ENCODE results near the gene SLX4IP.

Gene SLX4IP

DNA sequence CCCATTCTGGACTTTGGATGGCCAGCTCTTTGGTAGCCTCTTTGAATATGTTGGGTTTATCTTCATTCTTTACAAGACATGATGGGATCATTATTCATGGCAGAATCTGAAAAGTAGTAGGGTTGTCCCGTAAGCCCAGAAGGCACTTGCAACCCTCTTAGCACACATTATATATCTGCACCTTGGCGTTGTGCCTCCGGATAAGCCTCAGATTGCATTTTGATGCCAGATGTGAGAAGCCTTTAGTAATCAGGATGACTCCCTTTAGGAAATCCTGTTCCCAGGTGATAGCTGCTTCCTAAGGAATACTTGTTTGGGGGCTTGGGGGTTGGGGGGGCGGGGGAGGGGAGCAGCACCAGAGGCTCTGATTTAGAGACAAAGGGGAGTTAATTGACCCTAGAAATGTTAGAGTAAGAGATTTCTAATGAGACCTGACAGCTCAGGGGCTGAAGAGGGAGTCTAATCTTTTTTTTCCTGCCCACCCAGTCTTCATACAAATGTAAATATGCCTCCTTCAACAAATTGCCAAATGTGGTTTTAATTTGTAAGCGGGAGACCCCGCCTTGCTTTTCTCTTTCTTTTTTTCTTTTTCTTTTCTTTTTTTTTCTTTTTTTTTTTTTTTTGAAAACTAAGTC, 183.6 kb downstream of the SLX4IP start:
- no peak overlapping the region for H3K27ac ChIP-seq (ENCODE audit: low read depth, low read length)

DNA sequence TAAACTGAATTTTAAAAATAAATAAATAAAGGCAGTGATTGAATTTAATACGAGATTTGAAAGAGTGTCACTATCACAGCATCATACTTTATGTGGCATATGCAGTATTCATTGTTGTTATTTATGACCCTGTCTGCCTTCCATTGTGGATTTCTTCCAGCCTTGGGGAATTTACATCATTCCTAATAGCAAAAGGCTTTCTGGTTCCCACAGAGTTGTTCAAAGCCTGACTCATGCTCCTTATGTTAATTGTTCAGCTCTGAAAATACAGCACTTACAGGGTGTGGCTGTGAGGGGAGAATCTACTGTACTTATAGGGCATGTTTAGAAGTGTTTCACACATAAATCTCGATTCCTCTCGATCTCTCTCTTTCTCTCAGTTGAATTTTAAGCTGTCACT, 184.3 kb downstream of the SLX4IP start:
- Histone ChIP-seq H3K27me3 (ENCODE audit: control insufficient read depth, insufficient read depth, low read length) (no peaks in the 10 kb centered on the region), H3K36me3 (ENCODE audit: control insufficient read depth, insufficient read depth, low read length) (no peaks in the 10 kb centered on the region), H3K4me1 (ENCODE audit: control insufficient read depth, insufficient read depth, low read length) (no peaks in the 10 kb centered on the region), H3K4me3 (ENCODE audit: low read length) (no peak overlapping the region), H3K9ac (ENCODE audit: low read length) (no peak overlapping the region), H3K27ac (ENCODE audit: low read depth, low read length) (no peak overlapping the region)

More for the DNA sequence above, 183.6 kb downstream of the SLX4IP start:
- no peak overlapping the region for H3K4me3 ChIP-seq (ENCODE audit: low read length)
- H3K36me3 ChIP-seq (ENCODE audit: control insufficient read depth, insufficient read depth, low read length), result no peaks in the 10 kb centered on the region
- H3K27me3 ChIP-seq (ENCODE audit: control insufficient read depth, insufficient read depth, low read length), result no peaks in the 10 kb centered on the region
- no peak overlapping the region for H3K9ac ChIP-seq (ENCODE audit: low read length)
- no peaks in the 10 kb centered on the region for H3K4me1 ChIP-seq (ENCODE audit: control insufficient read depth, insufficient read depth, low read length)

DNA sequence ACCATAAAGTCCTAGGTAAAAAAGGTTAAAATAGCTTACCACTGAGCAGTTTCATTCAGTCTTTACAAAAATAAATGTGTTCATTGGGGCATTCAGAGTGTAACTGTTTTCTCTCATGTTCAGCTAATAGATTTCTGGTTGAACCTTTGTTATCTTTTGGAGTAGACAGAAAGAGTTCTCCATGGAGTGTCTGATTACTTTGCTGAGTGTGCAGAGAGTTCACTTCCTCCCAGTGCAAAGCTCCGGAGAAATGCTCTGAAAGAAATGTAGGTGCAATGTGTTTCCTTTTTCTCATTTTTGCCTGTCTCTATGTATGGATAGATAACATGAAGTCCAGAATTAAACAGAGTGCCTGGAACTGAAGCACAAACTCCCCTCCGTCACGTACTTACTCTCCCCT, 186.0 kb downstream of the SLX4IP start:
- H3K36me3 ChIP-seq (ENCODE audit: control insufficient read depth, insufficient read depth, low read length), result no peaks in the 10 kb centered on the region
- H3K4me1 ChIP-seq (ENCODE audit: control insufficient read depth, insufficient read depth, low read length), result no peaks in the 10 kb centered on the region
- H3K27ac ChIP-seq (ENCODE audit: low read depth, low read length), result no peak overlapping the region
- H3K9ac ChIP-seq (ENCODE audit: low read length), result no peak overlapping the region
- no peak overlapping the region for H3K4me3 ChIP-seq (ENCODE audit: low read length)
- no peaks in the 10 kb centered on the region for H3K27me3 ChIP-seq (ENCODE audit: control insufficient read depth, insufficient read depth, low read length)

- Histone ChIP-seq H3K27me3 (ENCODE audit: control insufficient read depth, insufficient read depth, low read length) (no peaks in the 10 kb centered on the region), H3K27ac (ENCODE audit: low read depth, low read length) (peak overlapping the region; percentile 8), H3K4me1 (ENCODE audit: control insufficient read depth, insufficient read depth, low read length) (no peaks in the 10 kb centered on the region), H3K9ac (ENCODE audit: low read length) (no peak overlapping the region), H3K4me3 (ENCODE audit: low read length) (no peak overlapping the region), H3K36me3 (ENCODE audit: control insufficient read depth, insufficient read depth, low read length) (no peaks in the 10 kb centered on the region)
Measured at GRCh38 chr20:10622657-10623418, 187.7 kb downstream of the SLX4IP start.

DNA sequence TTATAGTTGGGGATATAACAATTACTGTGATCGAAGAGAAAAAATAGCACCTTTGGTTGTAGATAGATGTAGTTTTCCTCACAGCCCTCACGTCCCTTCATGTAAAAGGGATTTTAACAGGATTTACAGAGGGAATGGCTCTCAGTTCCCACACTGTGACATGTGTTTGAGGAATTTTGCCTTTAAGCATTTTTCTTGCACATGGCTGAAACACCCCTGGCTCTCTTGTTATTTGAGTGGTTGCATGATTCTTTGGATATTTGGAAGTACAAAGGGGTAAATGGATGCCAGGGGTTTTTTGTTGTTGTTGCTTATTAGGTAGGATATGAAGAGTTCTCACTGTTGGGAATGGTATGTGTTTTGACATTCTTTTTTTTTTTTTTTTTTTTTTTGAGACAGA, 190.5 kb downstream of the SLX4IP start:
- no peak overlapping the region for H3K9ac ChIP-seq (ENCODE audit: low read length)
- H3K27ac ChIP-seq (ENCODE audit: low read depth, low read length), result no peak overlapping the region
- no peaks in the 10 kb centered on the region for H3K27me3 ChIP-seq (ENCODE audit: control insufficient read depth, insufficient read depth, low read length)
- no peaks in the 10 kb centered on the region for H3K36me3 ChIP-seq (ENCODE audit: control insufficient read depth, insufficient read depth, low read length)
- H3K4me3 ChIP-seq (ENCODE audit: low read length), result no peak overlapping the region
- H3K4me1 ChIP-seq (ENCODE audit: control insufficient read depth, insufficient read depth, low read length), result no peaks in the 10 kb centered on the region

DNA sequence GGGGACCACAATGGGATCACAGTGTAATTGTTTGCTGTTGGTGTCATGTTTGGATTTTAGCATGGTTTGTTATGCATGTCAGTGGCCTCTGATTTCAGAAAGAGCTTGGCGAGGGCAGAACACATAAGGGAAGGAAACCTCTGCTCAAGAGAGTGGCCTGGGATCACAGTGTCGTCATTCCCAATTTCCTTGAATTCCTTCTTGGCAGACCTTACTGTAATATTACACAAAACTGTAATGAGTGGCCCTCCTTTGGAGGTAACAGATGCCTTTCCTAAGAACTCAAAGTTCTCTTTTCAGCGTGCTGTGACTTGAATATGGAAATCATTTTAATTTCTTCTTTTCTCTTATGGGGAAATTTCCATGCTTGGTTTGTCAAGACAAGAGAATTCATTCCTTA, 191.8 kb downstream of the SLX4IP start:
- no peaks in the 10 kb centered on the region for H3K27me3 ChIP-seq (ENCODE audit: control insufficient read depth, insufficient read depth, low read length)
- H3K36me3 ChIP-seq (ENCODE audit: control insufficient read depth, insufficient read depth, low read length), result no peaks in the 10 kb centered on the region
- H3K9ac ChIP-seq (ENCODE audit: low read length), result no peak overlapping the region
- no peaks in the 10 kb centered on the region for H3K4me1 ChIP-seq (ENCODE audit: control insufficient read depth, insufficient read depth, low read length)
- H3K4me3 ChIP-seq (ENCODE audit: low read length), result no peak overlapping the region
- no peak overlapping the region for H3K27ac ChIP-seq (ENCODE audit: low read depth, low read length)

- no peak overlapping the region for H3K27ac ChIP-seq (ENCODE audit: low read depth, low read length)
Measured at GRCh38 chr20:10629946-10630650, 195.0 kb downstream of the SLX4IP start.

GRCh38 chr20:10631126-10631525, 196.0 kb downstream of the SLX4IP start:
- Histone ChIP-seq H3K27me3 (ENCODE audit: control insufficient read depth, insufficient read depth, low read length) (no peaks in the 10 kb centered on the region), H3K4me1 (ENCODE audit: control insufficient read depth, insufficient read depth, low read length) (peaks cover 10% of the 10 kb centered on the region), H3K4me3 (ENCODE audit: low read length) (no peak overlapping the region), H3K27ac (ENCODE audit: low read depth, low read length) (no peak overlapping the region), H3K9ac (ENCODE audit: low read length) (no peak overlapping the region), H3K36me3 (ENCODE audit: control insufficient read depth, insufficient read depth, low read length) (no peaks in the 10 kb centered on the region)

More at GRCh38 chr20:10629946-10630650, 195.0 kb downstream of the SLX4IP start:
- Histone ChIP-seq H3K27me3 (ENCODE audit: control insufficient read depth, insufficient read depth, low read length) (no peaks in the 10 kb centered on the region), H3K4me1 (ENCODE audit: control insufficient read depth, insufficient read depth, low read length) (peaks cover 5% of the 10 kb centered on the region), H3K36me3 (ENCODE audit: control insufficient read depth, insufficient read depth, low read length) (no peaks in the 10 kb centered on the region), H3K9ac (ENCODE audit: low read length) (no peak overlapping the region), H3K4me3 (ENCODE audit: low read length) (no peak overlapping the region)

DNA sequence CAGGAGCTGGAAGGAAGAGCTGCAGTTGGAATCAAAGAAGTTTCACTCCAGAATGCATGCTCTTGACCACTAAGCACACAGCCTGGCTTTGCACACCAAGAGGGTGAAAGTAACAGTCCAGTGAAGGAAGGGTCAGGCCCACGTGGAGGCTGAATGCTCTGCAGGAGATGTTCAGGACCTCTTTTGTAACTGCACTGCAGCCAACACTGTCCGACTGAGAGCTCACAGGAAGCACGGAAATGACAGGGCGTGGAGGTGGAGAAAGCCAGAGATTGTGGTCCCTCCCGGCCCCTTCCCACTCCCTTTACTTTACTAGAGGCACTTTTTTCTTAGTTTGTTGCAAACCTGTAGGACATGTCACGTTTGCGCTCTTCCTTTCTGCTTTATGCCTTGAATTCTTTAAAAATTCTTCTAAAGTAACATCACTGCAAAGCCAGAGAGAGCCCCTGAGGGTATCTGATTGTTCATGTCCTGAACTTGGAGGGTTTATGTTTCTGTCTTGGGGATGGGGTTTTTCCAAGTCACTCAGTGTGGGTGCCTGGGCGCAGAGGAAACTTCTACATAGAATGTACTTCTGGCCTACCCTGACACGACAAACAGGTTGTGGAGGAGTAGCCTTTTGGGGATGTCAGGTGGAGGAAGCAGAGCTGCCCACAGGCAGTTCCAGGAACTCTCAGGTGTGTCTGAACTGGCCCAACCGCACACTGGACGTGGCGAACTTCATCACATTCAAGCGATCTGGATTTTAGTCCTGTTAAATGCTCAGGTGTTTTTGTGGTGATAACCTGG, 197.8 kb downstream of the SLX4IP start:
- H3K27me3 ChIP-seq (ENCODE audit: control insufficient read depth, insufficient read depth, low read length), result no peaks in the 10 kb centered on the region
- peaks cover 23% of the 10 kb centered on the region for H3K4me1 ChIP-seq (ENCODE audit: control insufficient read depth, insufficient read depth, low read length)
- H3K36me3 ChIP-seq (ENCODE audit: control insufficient read depth, insufficient read depth, low read length), result no peaks in the 10 kb centered on the region
- H3K9ac ChIP-seq (ENCODE audit: low read length), result no peak overlapping the region
- no peak overlapping the region for H3K4me3 ChIP-seq (ENCODE audit: low read length)
- no peak overlapping the region for H3K27ac ChIP-seq (ENCODE audit: low read depth, low read length)

DNA sequence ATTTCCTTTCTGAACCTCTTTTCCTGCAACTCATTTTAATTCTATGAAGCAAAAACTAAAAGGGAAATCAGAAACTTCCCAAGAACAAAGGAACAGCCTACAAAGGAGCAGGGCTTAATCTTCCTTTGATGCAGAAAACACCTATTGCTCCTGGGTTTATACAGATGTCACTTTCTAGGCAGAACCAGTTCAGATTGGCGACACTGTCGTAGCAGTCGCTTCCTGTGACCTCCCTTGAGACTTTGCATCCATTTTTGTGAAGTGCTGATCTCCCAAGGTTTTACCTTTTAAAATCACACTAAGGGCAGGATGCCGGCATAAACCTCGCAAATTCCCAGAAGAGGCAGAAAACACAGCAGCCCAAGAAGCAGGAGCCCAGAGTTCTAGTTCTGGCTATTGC, 198.6 kb downstream of the SLX4IP start:
- H3K4me1 ChIP-seq (ENCODE audit: control insufficient read depth, insufficient read depth, low read length), result peaks cover 23% of the 10 kb centered on the region
- no peaks in the 10 kb centered on the region for H3K27me3 ChIP-seq (ENCODE audit: control insufficient read depth, insufficient read depth, low read length)
- H3K36me3 ChIP-seq (ENCODE audit: control insufficient read depth, insufficient read depth, low read length), result no peaks in the 10 kb centered on the region
- no peak overlapping the region for H3K4me3 ChIP-seq (ENCODE audit: low read length)
- H3K27ac ChIP-seq (ENCODE audit: low read depth, low read length), result no peak overlapping the region
- no peak overlapping the region for H3K9ac ChIP-seq (ENCODE audit: low read length)

DNA sequence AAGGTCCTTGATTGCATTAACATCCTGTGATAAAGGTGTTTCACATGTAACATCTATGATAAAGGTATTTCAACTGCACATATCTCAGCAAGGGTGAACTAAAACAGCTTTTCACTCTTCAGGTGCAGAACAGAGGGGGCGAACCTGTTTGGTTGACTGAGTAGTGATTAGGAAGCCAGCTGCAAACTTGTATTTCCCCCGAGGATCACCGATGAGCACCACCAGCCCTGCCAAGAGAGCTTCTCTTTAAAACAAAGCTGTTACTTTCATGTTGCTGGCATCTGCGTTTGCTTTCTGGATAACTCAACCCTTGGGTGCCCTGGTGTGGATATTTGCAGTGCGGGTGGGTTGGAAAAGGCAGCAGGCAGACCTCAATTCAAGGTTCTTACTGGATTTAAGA, 199.1 kb downstream of the SLX4IP start:
- peaks cover 3% of the 10 kb centered on the region for H3K36me3 ChIP-seq (ENCODE audit: control insufficient read depth, insufficient read depth, low read length)
- no peak overlapping the region for H3K27ac ChIP-seq (ENCODE audit: low read depth, low read length)
- H3K9ac ChIP-seq (ENCODE audit: low read length), result no peak overlapping the region
- H3K4me1 ChIP-seq (ENCODE audit: control insufficient read depth, insufficient read depth, low read length), result peaks cover 23% of the 10 kb centered on the region
- H3K27me3 ChIP-seq (ENCODE audit: control insufficient read depth, insufficient read depth, low read length), result no peaks in the 10 kb centered on the region
- H3K4me3 ChIP-seq (ENCODE audit: low read length), result no peak overlapping the region

Data from rectal smooth muscle tissue (tissue), 1 donor.